ENCODE data around the gene MEI1. TPM values are rescaled to one million over a fixed set of nuclear protein-coding genes. Genes with fewer than 3 reads are reported as not detected.

Gene MEI1
- total RNA-seq, 3 donors from 2014 or later (not counting 1 experiment from before 2014, with no cell fraction given) = 44.7 to 75.6 (median 50.3) TPM

- Mint-ChIP-seq H3K36me3 (no peaks in the 10 kb centered on the region), H3K4me1 (no peaks in the 10 kb centered on the region), H3K27me3 (ENCODE audit: low read depth in 2 of 2) (peaks cover 0 to 3% of the 10 kb centered on the region in 2 donors), H3K4me3 (no peak overlapping the region), H3K27ac (no peak overlapping the region), H3K9me3 (no peaks in the 10 kb centered on the region)
- H3K27ac ChIP-seq (ENCODE audit: low read length) = no peak overlapping the region
- H3K4me3 ChIP-seq (ENCODE audit: low read length) = no peak overlapping the region
- H3K4me1 ChIP-seq (ENCODE audit: control insufficient read depth, insufficient read depth, low read length) = no peaks in the 10 kb centered on the region
- intact Hi-C loops (cut with micrococcal nuclease) = no loop called here
- ATAC-seq (no peak), DNase-seq (no peak)
- no peaks in the 10 kb centered on the region for H3K36me3 ChIP-seq (ENCODE audit: control insufficient read depth, insufficient read depth, low read length)
- TF ChIP-seq CTCF (IDR thresholded peaks at IDR 0.05) = no peak
- no peaks in the 10 kb centered on the region for H3K27me3 ChIP-seq (ENCODE audit: control insufficient read depth, insufficient read depth, low read length)
- no peaks in the 10 kb centered on the region for H3K9me3 ChIP-seq (ENCODE audit: control insufficient read depth, insufficient read depth, low read length)
- 86% methylated on average over 4 of the region's 5 CpGs for WGBS (ENCODE audit: insufficient coverage)
Measured at GRCh38 chr22:41770715-41771468, 71.6 kb downstream of the MEI1 start.

- H3K27me3 ChIP-seq (ENCODE audit: control insufficient read depth, insufficient read depth, low read length) = no peaks in the 10 kb centered on the region
- intact Hi-C loops (cut with micrococcal nuclease) = no loop called here
- WGBS (ENCODE audit: insufficient coverage) = 93% methylated on average over 4 of the region's 4 CpGs
- Mint-ChIP-seq H3K27ac (no peak overlapping the region), H3K4me1 (no peaks in the 10 kb centered on the region), H3K36me3 (no peaks in the 10 kb centered on the region), H3K27me3 (ENCODE audit: low read depth in 2 of 2) (peaks cover 0 to 3% of the 10 kb centered on the region in 2 donors), H3K4me3 (no peak overlapping the region), H3K9me3 (no peaks in the 10 kb centered on the region)
- no peak overlapping the region for H3K27ac ChIP-seq (ENCODE audit: low read length)
- TF ChIP-seq CTCF (IDR thresholded peaks at IDR 0.05) = no peak
- H3K4me1 ChIP-seq (ENCODE audit: control insufficient read depth, insufficient read depth, low read length) = no peaks in the 10 kb centered on the region
- DNase-seq (no peak), ATAC-seq (no peak)
- no peaks in the 10 kb centered on the region for H3K9me3 ChIP-seq (ENCODE audit: control insufficient read depth, insufficient read depth, low read length)
- H3K36me3 ChIP-seq (ENCODE audit: control insufficient read depth, insufficient read depth, low read length) = no peaks in the 10 kb centered on the region
- no peak overlapping the region for H3K4me3 ChIP-seq (ENCODE audit: low read length)
Measured at GRCh38 chr22:41772198-41772597, 72.9 kb downstream of the MEI1 start.

- Histone ChIP-seq H3K27me3 (ENCODE audit: control insufficient read depth, insufficient read depth, low read length) (no peaks in the 10 kb centered on the region), H3K9me3 (ENCODE audit: control insufficient read depth, insufficient read depth, low read length) (no peaks in the 10 kb centered on the region), H3K27ac (ENCODE audit: low read length) (no peak overlapping the region), H3K36me3 (ENCODE audit: control insufficient read depth, insufficient read depth, low read length) (no peaks in the 10 kb centered on the region), H3K4me3 (ENCODE audit: low read length) (no peak overlapping the region), H3K4me1 (ENCODE audit: control insufficient read depth, insufficient read depth, low read length) (no peaks in the 10 kb centered on the region)
- intact Hi-C loops (cut with micrococcal nuclease) = no loop called here
- ATAC-seq (no peak), DNase-seq (no peak)
- Mint-ChIP-seq H3K9me3 (no peaks in the 10 kb centered on the region), H3K4me3 (no peak overlapping the region), H3K4me1 (no peaks in the 10 kb centered on the region), H3K27ac (no peak overlapping the region), H3K27me3 (ENCODE audit: low read depth in 2 of 2) (peaks cover 0 to 3% of the 10 kb centered on the region in 2 donors), H3K36me3 (no peaks in the 10 kb centered on the region)
- no peak for TF ChIP-seq CTCF (IDR thresholded peaks at IDR 0.05)
Measured at GRCh38 chr22:41772645-41773044, 73.3 kb downstream of the MEI1 start.

GRCh38 chr22:41775338-41775737, 76.0 kb downstream of the MEI1 start:
- no peak overlapping the region for H3K4me3 ChIP-seq (ENCODE audit: low read length)
- H3K27ac ChIP-seq (ENCODE audit: low read length) = no peak overlapping the region
- DNase-seq (no peak), ATAC-seq (no peak)
- Mint-ChIP-seq H3K36me3 (no peaks in the 10 kb centered on the region), H3K27me3 (ENCODE audit: low read depth in 2 of 2) (no peaks in the 10 kb centered on the region), H3K4me3 (no peak overlapping the region), H3K27ac (no peak overlapping the region), H3K4me1 (peaks cover 6 to 8% of the 10 kb centered on the region in 2 donors), H3K9me3 (no peaks in the 10 kb centered on the region)
- H3K36me3 ChIP-seq (ENCODE audit: control insufficient read depth, insufficient read depth, low read length) = no peaks in the 10 kb centered on the region
- peaks cover 8% of the 10 kb centered on the region for H3K4me1 ChIP-seq (ENCODE audit: control insufficient read depth, insufficient read depth, low read length)
- no peak for TF ChIP-seq CTCF (IDR thresholded peaks at IDR 0.05)
- no peaks in the 10 kb centered on the region for H3K9me3 ChIP-seq (ENCODE audit: control insufficient read depth, insufficient read depth, low read length)
- H3K27me3 ChIP-seq (ENCODE audit: control insufficient read depth, insufficient read depth, low read length) = no peaks in the 10 kb centered on the region
- 91% methylated on average over 5 of the region's 5 CpGs for WGBS (ENCODE audit: insufficient coverage)
- intact Hi-C loops (cut with micrococcal nuclease) = no loop called here
